IMR-90 (cell line): ENCODE measurements around the gene NDUFB4. TPM values are rescaled to one million over a fixed set of nuclear protein-coding genes. Genes with fewer than 3 reads are reported as not detected.

Experiments used
- ATAC-seq: fragments of 200-7000 bp; cut with Tn5 transposase; 2 replicates; pipeline ENCODE4 v1.9.1; 2020; ENCODE audit warnings: low read depth, mild to moderate bottlenecking, moderate library complexity
- BruUV-seq: library from RNA; stranded (reverse); fragments of 400-500 nt; replicated peaks from 2 replicates; lab custom pipeline; 2021; lab: Mats Ljungman, UMichigan
- CTCF ChIA-PET: fragments of 300-600 bp; formaldehyde crosslinking; extraction: SDS; loops from one replicate; lab custom pipeline; 2021; ENCODE audit warnings: antibody characterized with exemption; lab: Yijun Ruan, JAX
- POLR2A ChIA-PET: fragments of 300-600 bp; sonication (Branson Sonifier 250); formaldehyde crosslinking; loops from one replicate; lab custom pipeline; 2022; ENCODE audit warnings: antibody characterized with exemption; ENCODE audit not compliant: unreplicated experiment; lab: Charles Lee
- DNase-seq: peaks from one replicate; pipeline ENCODE4 v3.0.0; 2013
- H2AFZ ChIP-seq: replicated peaks from 2 replicates; pipeline ENCODE3; 2013; ENCODE audit warnings: low read length, mild to moderate bottlenecking; ENCODE audit not compliant: poor library complexity
- H2AK5ac ChIP-seq: 2 replicates; pipeline ENCODE4 v1.6.1; 2013; ENCODE audit warnings: low read depth, low read length, inconsistent platforms
- H2AK9ac ChIP-seq: replicated peaks from 2 replicates; pipeline ENCODE3; 2013; ENCODE audit warnings: mild to moderate bottlenecking, low read depth, low read length, moderate library complexity; ENCODE audit not compliant: poor library complexity
- H2BK120ac ChIP-seq: 2 replicates; pipeline ENCODE4 v1.6.1; 2013; ENCODE audit warnings: low read depth, low read length, inconsistent platforms
- H2BK15ac ChIP-seq: 3 replicates; pipeline ENCODE4 v1.6.1; 2013; ENCODE audit warnings: low read depth, low read length, inconsistent platforms
- H2BK20ac ChIP-seq: 2 replicates; pipeline ENCODE4 v1.6.1; 2013; ENCODE audit warnings: low read depth, mild to moderate bottlenecking, inconsistent platforms, low read length, moderate library complexity
- H2BK5ac ChIP-seq: 2 replicates; pipeline ENCODE4 v1.6.1; 2013; ENCODE audit warnings: mild to moderate bottlenecking, low read depth, low read length, inconsistent platforms; ENCODE audit not compliant: poor library complexity, severe bottlenecking
- H3K14ac ChIP-seq: replicated peaks from 2 replicates; pipeline ENCODE4 v1.6.1; 2013; ENCODE audit warnings: low read depth, low read length, inconsistent platforms
- H3K18ac ChIP-seq: 2 replicates; pipeline ENCODE4 v1.6.1; 2013; ENCODE audit warnings: low read depth, low read length, control low read depth
- H3K23ac ChIP-seq: 2 replicates; pipeline ENCODE4 v1.6.1; 2013; ENCODE audit warnings: low read depth, low read length, inconsistent platforms
- H3K27ac ChIP-seq: 2 replicates; pipeline ENCODE4 v1.5.1; 2013; ENCODE audit warnings: mild to moderate bottlenecking, control low read depth, low read length; ENCODE audit not compliant: insufficient read depth
- H3K27me3 ChIP-seq: 2 replicates; pipeline ENCODE4 v1.6.1; 2013; ENCODE audit warnings: low read length; ENCODE audit not compliant: control insufficient read depth, insufficient read depth
- H3K36me3 ChIP-seq: 2 replicates; pipeline ENCODE4 v1.6.1; 2013; ENCODE audit warnings: low read length, mixed read lengths; ENCODE audit not compliant: control insufficient read depth, insufficient read depth
- H3K4ac ChIP-seq: 2 replicates; pipeline ENCODE4 v1.6.1; 2013; ENCODE audit warnings: low read depth, low read length, inconsistent platforms
- H3K4me1 ChIP-seq: 2 replicates; pipeline ENCODE4 v1.6.1; 2013; ENCODE audit warnings: low read length, mixed read lengths; ENCODE audit not compliant: control insufficient read depth, insufficient read depth
- H3K4me2 ChIP-seq: 2 replicates; pipeline ENCODE4 v1.6.1; 2013; ENCODE audit warnings: low read depth, mild to moderate bottlenecking, control low read depth, low read length, moderate library complexity
- H3K4me3 ChIP-seq: 2 replicates; pipeline ENCODE4 v1.5.1; 2013; ENCODE audit warnings: low read depth, mild to moderate bottlenecking, control low read depth, low read length, moderate library complexity; ENCODE audit not compliant: insufficient read depth
- H3K56ac ChIP-seq: 2 replicates; pipeline ENCODE4 v1.6.1; 2013; ENCODE audit warnings: low read length, inconsistent platforms; ENCODE audit not compliant: insufficient read depth; ENCODE audit errors: extremely low read depth
- H3K79me1 ChIP-seq, 2 experiments: 2 replicates each; pipeline ENCODE4 v1.6.1; 2013; ENCODE audit warnings: low read length in 2 of 2, inconsistent platforms in 1 of 2, low read depth in 1 of 2
- H3K9ac ChIP-seq: 2 replicates; pipeline ENCODE4 v1.6.1; 2013; ENCODE audit warnings: low read depth, low read length, control low read depth
- H3K9me1 ChIP-seq: 2 replicates; pipeline ENCODE4 v1.6.1; 2013; ENCODE audit warnings: low read length, inconsistent platforms; ENCODE audit not compliant: insufficient read depth
- H3K9me3 ChIP-seq: 2 replicates; pipeline ENCODE4 v1.6.1; 2013; ENCODE audit warnings: low read length; ENCODE audit not compliant: control insufficient read depth, insufficient read depth
- H4K20me1 ChIP-seq: 2 replicates; pipeline ENCODE4 v1.6.1; 2013; ENCODE audit warnings: low read length, inconsistent platforms; ENCODE audit not compliant: insufficient read depth
- H4K5ac ChIP-seq: 2 replicates; pipeline ENCODE4 v1.6.1; 2013; ENCODE audit warnings: mild to moderate bottlenecking, low read depth, low read length, control low read depth
- H4K8ac ChIP-seq, 2 experiments: 2 replicates each; pipeline ENCODE4 v1.6.1; 2013; ENCODE audit warnings: low read depth in 2 of 2, low read length in 2 of 2, control low read depth in 1 of 2, inconsistent platforms in 1 of 2
- H4K91ac ChIP-seq: 2 replicates; pipeline ENCODE4 v1.6.1; 2013; ENCODE audit warnings: low read depth, low read length, inconsistent platforms; ENCODE audit not compliant: insufficient read depth
- CHD1 ChIP-seq: IDR thresholded peaks from 2 replicates; pipeline ENCODE4 v1.6.1; 2012; ENCODE audit warnings: low read depth, low read length, improper control_type of control experiment
- FOS ChIP-seq: fragments of 150-350 bp; IDR thresholded peaks from 2 replicates; pipeline ENCODE4 v1.6.1; 2016; ENCODE audit warnings: low read depth, low read length
- MAZ ChIP-seq: IDR thresholded peaks from 2 replicates; pipeline ENCODE4 v1.6.1; 2012; ENCODE audit warnings: low read depth, mild to moderate bottlenecking, low read length, improper control_type of control experiment, moderate library complexity, borderline replicate concordance
- RAD21 ChIP-seq: IDR thresholded peaks from 2 replicates; pipeline ENCODE4 v1.6.1; 2012; ENCODE audit warnings: low read length, improper control_type of control experiment
- WGBS, 2 experiments: methylation state at CpG; one replicate each; pipeline versions ENCODE4 v1.1.5 to v1.1.7; 2013; ENCODE audit warnings: missing lambda C conversion rate in 2 of 2; ENCODE audit not compliant: insufficient read length in 1 of 2; ENCODE audit errors: extremely low coverage in 2 of 2; 5-methylcytosine and 5-hydroxymethylcytosine counted together
- dilution Hi-C: fragments of 300-500 bp; cut with HindIII; formaldehyde crosslinking; loops from one replicate; pipeline ENCODE4 v1.14.3; 2018; ENCODE audit warnings: low sequenced_read_pairs; ENCODE audit not compliant: unreplicated experiment
- in situ Hi-C: fragments of 300-500 bp; cut with MboI; formaldehyde crosslinking; loops from 3 replicates; pipeline ENCODE4 v1.14.3; 2019; ENCODE audit warnings: low sequenced_read_pairs, inconsistent platforms, mixed read lengths
- intact Hi-C: fragments of 100-400 bp; cut with micrococcal nuclease; formaldehyde crosslinking; loops from 2 replicates; pipeline ENCODE4 v1.10.0; 2022
- polyA plus RNA-seq, 3 experiments: library from polyadenylated mRNA; depleted of rRNA; stranded (reverse); fragments of >200 nt; gene quantifications; 2 replicates each; pipeline ENCODE4 v1.2.3, GENCODE V29; 2012; ENCODE audit warnings: low replicate concordance in 1 of 3
- total RNA-seq: library from RNA; depleted of rRNA; stranded (reverse); fragments of >200 nt; gene quantifications from 2 replicates; pipeline ENCODE4 v1.2.3, GENCODE V29; 2012
- TF ChIP-seq, protein P1 (sequence below): fragments of 150-350 bp; IDR thresholded peaks from 2 replicates; pipeline ENCODE4 v1.6.1; 2017; ENCODE audit warnings: mild to moderate bottlenecking, antibody characterized with exemption, low read length, low read depth

The NDUFB4 gene
- total and polyA plus RNA-seq, 2 of the 4 experiments (the other 2 are of a cell fraction) = 53.9 to 278 TPM

GRCh38 chr3:120560304-120561250 is 35.6 kb upstream of the NDUFB4 start:
- H2AK5ac ChIP-seq = peak overlapping the region; percentile 92
- in situ Hi-C loops (loop anchor here (5.0 to 25.0 kb wide), 2 partner anchors 232 to 927 kb away; no protein-coding TSS in a partner anchor), intact Hi-C loops (loop anchor here (1.0 to 10.0 kb wide), 6 partner anchors 128 to 968 kb away; partner anchors contain the start of genes GTF2E1, RABL3 and STXBP5L), dilution Hi-C loops (no loop called here)
- POLR2A ChIA-PET = no interaction called here
- H3K56ac ChIP-seq = peak overlapping the region; percentile 35; the same call in 1 of the 2 replicates
- peak overlapping the region; percentile 53 for H2BK5ac ChIP-seq
- H2AK9ac ChIP-seq = peak overlapping the region; percentile 68
- peak overlapping the region; percentile 67 for H2BK120ac ChIP-seq
- DNase-seq (no peak), ATAC-seq (peak; percentile 24)
- 89% methylated on average over 3 of the region's 12 CpGs; no CpG with 5 or more reads in 1 of the 2 experiments for WGBS, 2 experiments
- peak overlapping the region; percentile 62 for H4K91ac ChIP-seq
- CTCF ChIA-PET = interaction anchor here (0.6 to 2.0 kb wide), 6 partner anchors 11 to 234 kb away, joined by 3 to 20 read pairs (median 4); no protein-coding TSS in a partner anchor
- H2BK20ac ChIP-seq = peak overlapping the region; percentile 39
- peak overlapping the region; percentile 9 for H3K4me2 ChIP-seq
- H4K20me1 ChIP-seq = no peaks in the 10 kb centered on the region
- no peaks in the 10 kb centered on the region for H3K27me3 ChIP-seq
- H3K14ac ChIP-seq = peak overlapping the region; percentile 43
- no peak overlapping the region for H3K27ac ChIP-seq
- H3K9me3 ChIP-seq = no peaks in the 10 kb centered on the region
- 0 out of 2 replicates have a peak overlapping the region, but pooled peaks have one; percentile 32 for H3K23ac ChIP-seq
- no peaks in the 10 kb centered on the region for H3K36me3 ChIP-seq
- H3K9ac ChIP-seq = no peak overlapping the region
- H4K5ac ChIP-seq = no peak overlapping the region
- peak overlapping the region; percentile 91 for H2AFZ ChIP-seq
- no TSS peak for BruUV-seq
- peak overlapping the region; percentile 17 to 67 for H4K8ac ChIP-seq
- H3K9me1 ChIP-seq = peaks cover 6% of the 10 kb centered on the region; the same call in 1 of the 2 replicates
- no peak overlapping the region for H3K4me3 ChIP-seq
- peak overlapping the region; percentile 62; the same call in 1 of the 3 replicates for H2BK15ac ChIP-seq
- H3K4ac ChIP-seq = peak overlapping the region; percentile 78
- no peaks in the 10 kb centered on the region; a peak in 1 of 4 replicates for H3K79me1 ChIP-seq
- peaks cover 6% of the 10 kb centered on the region for H3K4me1 ChIP-seq
- no peak overlapping the region for H3K18ac ChIP-seq
- TF ChIP-seq, protein P1, sequence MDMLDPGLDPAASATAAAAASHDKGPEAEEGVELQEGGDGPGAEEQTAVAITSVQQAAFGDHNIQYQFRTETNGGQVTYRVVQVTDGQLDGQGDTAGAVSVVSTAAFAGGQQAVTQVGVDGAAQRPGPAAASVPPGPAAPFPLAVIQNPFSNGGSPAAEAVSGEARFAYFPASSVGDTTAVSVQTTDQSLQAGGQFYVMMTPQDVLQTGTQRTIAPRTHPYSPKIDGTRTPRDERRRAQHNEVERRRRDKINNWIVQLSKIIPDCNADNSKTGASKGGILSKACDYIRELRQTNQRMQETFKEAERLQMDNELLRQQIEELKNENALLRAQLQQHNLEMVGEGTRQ = no peak
- TF ChIP-seq FOS = peak; percentile 14; the same call in 1 of the 2 replicates
- no peak for TF ChIP-seq RAD21
- TF ChIP-seq CHD1 = no peak
- TF ChIP-seq MAZ = peak; percentile 25; the same call in 1 of the 2 replicates
